Upper lobe of right lung (tissue), 1 donor: ENCODE data around the gene KRT8. TPM values are rescaled to one million over a fixed set of nuclear protein-coding genes. Genes with fewer than 3 reads are reported as not detected.
A peak's percentile ranks its signal among the peaks of the same experiment; 100 is the strongest.

Source experiments
- ATAC-seq: fragments of 200-7000 bp; cut with Tn5 transposase; one replicate; pipeline ENCODE4 v1.9.1; 2020; ENCODE audit warnings: mild to moderate bottlenecking, moderate library complexity
- DNase-seq: peaks from one replicate; pipeline ENCODE4 v3.0.0-alpha.2; 2020
- H3K27ac ChIP-seq: fragments of 200-600 bp; one replicate; pipeline ENCODE4 v1.8.0; 2022
- H3K27me3 ChIP-seq: fragments of 200-600 bp; one replicate; pipeline ENCODE4 v1.8.0; 2022; ENCODE audit warnings: mild to moderate bottlenecking
- H3K36me3 ChIP-seq: fragments of 200-600 bp; one replicate; pipeline ENCODE4 v1.8.0; 2022
- H3K4me1 ChIP-seq: fragments of 200-600 bp; one replicate; pipeline ENCODE4 v1.8.0; 2022
- H3K4me3 ChIP-seq: fragments of 200-600 bp; one replicate; pipeline ENCODE4 v1.8.0; 2022; ENCODE audit warnings: mild to moderate bottlenecking
- H3K9me3 ChIP-seq: fragments of 200-600 bp; one replicate; pipeline ENCODE4 v1.8.0; 2022
- intact Hi-C: fragments of 100-400 bp; cut with DNase I; formaldehyde crosslinking; loops from one replicate; pipeline ENCODE4 v1.11.0; 2022
- total RNA-seq: library from RNA; stranded (reverse); fragmentation: NEBNext Ultra II Directional; extraction: Animal tissue kit (Norgen Biotek cat#: 25700); gene quantifications from one replicate; pipeline ENCODE4 v1.2.1, GENCODE V29; 2021
- TF ChIP-seq, protein P1 (sequence below): fragments of 200-600 bp; IDR thresholded peaks from one replicate; pipeline ENCODE4 v1.8.0; 2022; ENCODE audit warnings: antibody characterized with exemption
- donor health status: DM: no; HTN: yes; CAD: no; lungs with severe emphysema.

KRT8 gene
- total RNA-seq, 1 donor from 2014 or later: 223 TPM

DNA sequence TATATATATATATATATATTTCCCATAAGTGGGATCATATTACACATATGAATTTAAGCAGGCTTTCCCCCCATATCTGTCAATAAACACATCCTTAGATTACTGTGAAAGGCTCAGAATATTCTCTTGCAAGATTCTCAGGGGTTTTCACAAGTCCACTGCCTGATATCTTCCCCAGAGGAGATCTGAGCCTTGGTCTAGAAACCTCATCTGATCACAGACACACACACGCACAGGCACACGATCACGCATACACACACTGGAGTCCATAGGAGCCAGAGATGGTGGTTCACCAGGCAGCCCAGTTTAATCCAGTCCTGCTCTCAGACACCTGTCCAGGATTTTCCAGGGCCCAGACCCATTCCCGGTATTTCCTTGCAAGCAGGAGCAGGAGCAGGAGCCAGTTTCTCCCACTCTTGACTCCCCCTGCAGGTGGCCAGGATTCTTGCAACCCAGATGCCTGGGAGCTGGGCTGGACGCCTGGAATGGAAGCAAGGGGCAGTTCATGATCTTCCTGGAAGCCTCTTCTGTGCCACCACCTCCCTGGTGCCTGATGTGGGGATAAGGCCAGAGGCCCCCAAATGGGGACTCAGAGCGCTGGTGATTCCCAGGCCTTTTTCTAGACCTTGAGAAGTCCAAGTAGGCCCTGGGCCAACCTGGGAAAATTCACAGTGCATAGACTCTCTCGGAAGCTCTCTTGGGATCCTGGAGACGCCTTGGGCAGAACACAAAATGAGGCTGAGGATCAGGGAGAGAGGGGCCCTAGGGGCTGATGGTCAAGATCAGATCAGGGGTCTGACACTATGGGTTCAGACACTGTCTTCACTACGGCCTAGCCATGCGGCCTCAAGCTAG lies 39.6 kb downstream of the KRT8 start:
- H3K4me1 ChIP-seq: peaks cover 6% of the 10 kb centered on the region
- ATAC-seq (peak; percentile 82), DNase-seq (peak; percentile 83)
- TF ChIP-seq, protein P1, sequence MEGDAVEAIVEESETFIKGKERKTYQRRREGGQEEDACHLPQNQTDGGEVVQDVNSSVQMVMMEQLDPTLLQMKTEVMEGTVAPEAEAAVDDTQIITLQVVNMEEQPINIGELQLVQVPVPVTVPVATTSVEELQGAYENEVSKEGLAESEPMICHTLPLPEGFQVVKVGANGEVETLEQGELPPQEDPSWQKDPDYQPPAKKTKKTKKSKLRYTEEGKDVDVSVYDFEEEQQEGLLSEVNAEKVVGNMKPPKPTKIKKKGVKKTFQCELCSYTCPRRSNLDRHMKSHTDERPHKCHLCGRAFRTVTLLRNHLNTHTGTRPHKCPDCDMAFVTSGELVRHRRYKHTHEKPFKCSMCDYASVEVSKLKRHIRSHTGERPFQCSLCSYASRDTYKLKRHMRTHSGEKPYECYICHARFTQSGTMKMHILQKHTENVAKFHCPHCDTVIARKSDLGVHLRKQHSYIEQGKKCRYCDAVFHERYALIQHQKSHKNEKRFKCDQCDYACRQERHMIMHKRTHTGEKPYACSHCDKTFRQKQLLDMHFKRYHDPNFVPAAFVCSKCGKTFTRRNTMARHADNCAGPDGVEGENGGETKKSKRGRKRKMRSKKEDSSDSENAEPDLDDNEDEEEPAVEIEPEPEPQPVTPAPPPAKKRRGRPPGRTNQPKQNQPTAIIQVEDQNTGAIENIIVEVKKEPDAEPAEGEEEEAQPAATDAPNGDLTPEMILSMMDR: peak; percentile 83
- no peaks in the 10 kb centered on the region for H3K36me3 ChIP-seq
- no peaks in the 10 kb centered on the region for H3K27me3 ChIP-seq
- H3K9me3 ChIP-seq: no peaks in the 10 kb centered on the region
- no peak overlapping the region for H3K27ac ChIP-seq
- intact Hi-C loops: no loop called here
- H3K4me3 ChIP-seq: no peak overlapping the region

DNA sequence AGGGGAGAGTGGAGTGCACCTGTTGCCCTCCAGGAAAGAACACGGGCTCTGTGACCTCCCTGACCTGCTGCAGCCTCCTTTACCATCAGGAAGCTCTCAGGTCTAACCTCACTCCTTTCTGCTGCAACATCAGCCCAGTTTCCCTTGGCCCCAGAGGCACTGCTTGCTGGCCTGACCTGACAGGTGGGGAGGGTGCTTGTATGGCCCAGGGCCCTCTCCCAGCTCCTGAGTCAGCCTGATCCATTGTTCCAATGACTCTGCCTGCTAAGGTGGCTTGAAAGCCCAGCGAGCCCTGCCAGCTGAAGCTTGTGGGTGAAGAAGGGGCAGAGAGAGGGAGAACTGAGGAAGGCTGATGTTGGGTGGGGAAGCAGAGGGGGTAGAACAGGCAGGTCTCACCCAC lies 42.9 kb downstream of the KRT8 start:
- Histone ChIP-seq H3K4me1 (no peaks in the 10 kb centered on the region), H3K36me3 (no peaks in the 10 kb centered on the region), H3K27ac (no peak overlapping the region), H3K9me3 (no peaks in the 10 kb centered on the region), H3K4me3 (no peak overlapping the region), H3K27me3 (no peaks in the 10 kb centered on the region)
- TF ChIP-seq, protein P1: no peak
- ATAC-seq (no peak), DNase-seq (no peak)
- intact Hi-C loops: no loop called here

DNA sequence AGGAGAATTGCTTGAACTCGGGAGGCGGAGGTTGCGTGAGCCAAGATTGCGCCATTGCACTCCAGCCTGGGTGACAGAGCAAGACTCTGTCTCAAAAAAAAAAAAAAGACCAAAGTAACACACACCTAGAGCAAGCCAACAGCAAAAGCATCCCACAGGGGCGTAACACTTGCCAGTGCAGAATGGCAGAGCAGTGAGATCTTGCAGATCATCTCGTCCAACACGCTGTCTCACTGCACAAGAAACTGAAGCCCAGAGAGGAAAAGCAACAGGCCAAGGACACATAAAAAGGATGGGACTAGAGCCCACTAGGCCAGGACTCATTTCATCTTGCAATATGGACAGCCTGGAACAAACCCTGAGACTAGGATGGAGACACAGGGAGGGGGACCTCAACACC lies 43.4 kb downstream of the KRT8 start:
- Histone ChIP-seq H3K4me1 (no peaks in the 10 kb centered on the region), H3K27ac (no peak overlapping the region), H3K4me3 (no peak overlapping the region), H3K9me3 (no peaks in the 10 kb centered on the region), H3K36me3 (no peaks in the 10 kb centered on the region), H3K27me3 (peaks cover 2% of the 10 kb centered on the region)
- TF ChIP-seq, protein P1: no peak
- no peak for DNase-seq
- no peak for ATAC-seq
- intact Hi-C loops: no loop called here

DNA sequence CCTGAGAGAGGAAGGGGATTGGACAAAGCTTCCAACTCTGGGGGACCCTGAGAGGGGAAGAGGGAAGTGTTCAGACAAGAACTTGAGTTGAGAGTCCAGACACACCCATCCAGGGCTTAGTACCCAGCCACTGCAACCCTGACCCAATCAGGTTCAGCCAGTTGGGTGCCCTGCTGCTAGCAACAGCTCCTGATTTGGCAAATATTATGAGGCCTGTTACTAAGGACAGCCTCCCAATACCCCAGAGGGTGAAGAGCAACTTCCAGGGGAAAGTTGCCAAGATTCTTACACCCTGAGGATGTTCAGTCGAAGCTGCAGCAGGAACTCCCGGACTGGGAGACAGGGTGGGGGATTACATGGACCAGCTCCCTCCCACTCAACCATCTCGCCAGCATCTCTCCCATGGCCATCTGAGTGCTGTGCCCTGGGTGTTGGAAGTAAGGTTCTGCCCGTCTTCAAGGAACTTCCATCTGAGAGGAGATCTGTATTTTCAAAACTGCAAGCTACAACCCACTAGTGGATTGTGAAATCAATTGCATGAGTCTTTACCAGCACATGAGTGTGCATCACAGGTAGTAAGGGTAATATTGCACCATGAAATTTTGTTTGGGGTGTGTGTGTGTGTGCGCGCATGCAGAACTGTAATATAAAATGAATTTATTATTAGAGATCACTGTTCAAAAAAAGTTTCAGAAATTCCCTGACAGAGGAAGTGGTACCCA lies 44.6 kb downstream of the KRT8 start:
- H3K4me1 ChIP-seq: no peaks in the 10 kb centered on the region
- H3K36me3 ChIP-seq: no peaks in the 10 kb centered on the region
- peaks cover 3% of the 10 kb centered on the region for H3K27me3 ChIP-seq
- no peak overlapping the region for H3K4me3 ChIP-seq
- TF ChIP-seq, protein P1: no peak
- intact Hi-C loops: no loop called here
- H3K9me3 ChIP-seq: no peaks in the 10 kb centered on the region
- H3K27ac ChIP-seq: no peak overlapping the region
- ATAC-seq (peak; percentile 88), DNase-seq (no peak)

DNA sequence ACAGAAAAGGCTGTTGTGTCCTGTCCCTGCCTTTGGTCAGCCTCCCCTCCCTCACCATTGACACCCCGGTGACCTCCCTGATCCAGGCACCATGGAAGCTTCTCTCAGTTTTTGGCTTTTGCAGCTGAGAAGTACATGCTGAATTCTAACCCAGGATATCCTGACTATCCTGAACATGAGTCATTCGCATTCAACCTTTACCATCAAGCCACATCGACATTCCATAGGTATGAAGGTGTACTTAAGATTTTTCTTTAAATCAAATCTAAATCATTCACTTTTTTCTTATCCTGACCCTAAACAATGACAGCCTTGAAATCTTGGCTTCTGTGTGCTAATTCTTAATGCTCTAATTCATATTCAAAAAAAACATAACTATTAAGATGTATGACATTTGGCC lies 47.4 kb downstream of the KRT8 start:
- Histone ChIP-seq H3K36me3 (no peaks in the 10 kb centered on the region), H3K27me3 (peaks cover 3% of the 10 kb centered on the region), H3K4me3 (no peak overlapping the region), H3K27ac (no peak overlapping the region), H3K9me3 (no peaks in the 10 kb centered on the region), H3K4me1 (no peaks in the 10 kb centered on the region)
- intact Hi-C loops: loop anchor here (10.0 kb wide), 1 partner anchor 143 kb away; no protein-coding TSS in a partner anchor
- TF ChIP-seq, protein P1: no peak
- DNase-seq (no peak), ATAC-seq (no peak)
